Astrocyte of the cerebellum (primary cell): ENCODE measurements around the gene ZNF385C.

Experiments
- DNase-seq: peaks from one replicate; pipeline ENCODE4 v3.0.0-alpha.2; 2011; ENCODE audit warnings: low read depth
- H3K4me3 ChIP-seq: 2 replicates; pipeline ENCODE4 v1.5.1; 2011; ENCODE audit warnings: mild to moderate bottlenecking, low read depth, low read length, moderate library complexity
- CTCF ChIP-seq: IDR thresholded peaks from 2 replicates; pipeline ENCODE4 v1.5.1; 2012; ENCODE audit warnings: low read length, low read depth, moderate library complexity, mild to moderate bottlenecking; ENCODE audit errors: missing control alignments
- in situ Hi-C: cut with HindIII; loops from 2 replicates; pipeline ENCODE4 v1.10.0; 2017; ENCODE audit warnings: low sequenced_read_pairs

The ZNF385C gene

DNA sequence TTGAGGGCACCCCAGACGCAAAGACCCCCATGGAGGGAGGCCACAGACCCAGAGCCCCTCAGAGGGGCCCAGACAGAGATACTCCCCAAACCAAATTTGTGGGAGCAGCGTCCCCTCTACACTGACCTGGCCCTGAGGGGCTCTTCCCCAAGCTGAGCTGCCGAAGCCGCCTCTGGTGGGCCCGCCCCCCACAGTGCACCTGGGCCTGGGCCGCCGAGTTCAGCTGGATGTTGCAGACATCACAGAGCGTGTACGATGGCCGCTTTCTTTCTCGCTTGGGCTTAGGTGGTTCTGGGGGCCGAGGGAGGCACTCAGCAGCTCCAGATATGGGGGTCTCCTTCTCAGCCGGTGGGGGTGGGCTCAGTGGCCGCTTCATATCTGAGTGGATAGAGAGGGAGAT is 35.6 kb downstream of the ZNF385C start:
- in situ Hi-C loops, result no loop called here
- H3K4me3 ChIP-seq, result no peak overlapping the region
- TF ChIP-seq CTCF, result no peak
- no peak for DNase-seq

DNA sequence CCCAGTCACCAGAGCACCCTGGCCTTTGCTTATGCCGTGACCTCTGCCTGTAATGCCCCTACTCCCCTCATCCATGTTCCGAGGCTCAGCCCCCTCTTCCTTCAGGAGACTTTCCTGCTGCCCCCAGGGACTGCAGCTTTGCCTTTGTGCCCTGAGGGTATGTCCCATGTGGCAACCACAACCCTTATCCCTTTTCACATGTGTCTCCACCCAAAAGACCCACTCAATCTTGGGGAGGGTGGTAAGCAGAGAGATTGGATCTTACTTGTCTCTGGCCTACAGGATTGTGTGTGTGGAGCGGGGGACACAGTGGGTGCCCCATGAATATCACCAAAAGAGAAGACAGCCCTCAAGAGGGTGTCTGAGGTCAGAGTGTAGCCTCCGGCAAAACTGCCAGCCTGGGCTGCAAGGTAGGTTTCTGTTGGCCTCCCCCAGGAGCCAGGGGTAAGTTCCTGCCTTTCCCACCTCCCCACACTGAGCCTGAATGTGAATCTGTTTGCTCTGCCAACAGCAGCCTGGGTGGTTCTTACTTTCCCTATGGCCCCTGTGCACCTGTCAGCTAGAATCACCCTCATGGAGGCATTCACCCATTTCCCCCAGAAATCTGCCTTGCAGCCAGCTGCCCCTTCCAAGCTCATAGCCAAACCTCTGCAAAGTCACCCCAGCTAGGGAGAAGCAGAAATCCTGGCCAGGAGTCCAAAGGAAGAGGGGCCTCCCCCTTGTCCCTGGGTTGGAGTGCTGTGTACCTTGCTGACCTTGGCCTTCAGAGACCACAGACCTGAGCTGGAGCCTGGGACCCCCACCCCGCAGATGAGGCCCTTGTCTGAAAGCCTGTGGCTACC is 36.4 kb downstream of the ZNF385C start:
- no peak for DNase-seq
- in situ Hi-C loops, result no loop called here

GRCh38 chr17:42060231-42060630 is 38.0 kb downstream of the ZNF385C start:
- no peak for TF ChIP-seq CTCF
- in situ Hi-C loops, result no loop called here
- no peak for DNase-seq
- H3K4me3 ChIP-seq, result no peak overlapping the region

More for the DNA sequence above, 36.4 kb downstream of the ZNF385C start:
- no peak for TF ChIP-seq CTCF
- no peak overlapping the region for H3K4me3 ChIP-seq

DNA sequence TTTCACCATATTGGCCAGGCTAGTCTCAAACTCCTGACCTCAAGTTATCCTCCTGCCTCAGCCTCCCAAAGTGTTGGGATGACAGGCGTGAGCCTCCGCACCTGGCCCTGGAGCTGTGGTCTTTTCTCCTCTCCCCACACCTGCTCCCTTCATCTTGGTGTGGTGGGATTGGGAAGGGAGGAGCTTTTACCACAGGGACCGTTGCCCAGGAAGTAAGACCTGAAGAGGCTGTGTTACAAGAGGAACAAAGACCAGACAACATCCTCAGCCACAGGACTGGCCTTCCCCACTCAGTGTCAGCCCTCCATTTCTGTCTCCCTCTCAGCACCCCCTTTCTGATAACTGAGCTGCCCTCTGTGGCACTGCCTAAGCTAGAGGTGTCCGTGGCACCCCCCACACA is 38.5 kb downstream of the ZNF385C start:
- no peak overlapping the region for H3K4me3 ChIP-seq
- no peak for TF ChIP-seq CTCF
- DNase-seq, result no peak
- in situ Hi-C loops, result no loop called here

GRCh38 chr17:42058063-42058462 is 40.2 kb downstream of the ZNF385C start:
- in situ Hi-C loops, result no loop called here
- no peak for DNase-seq
- no peak for TF ChIP-seq CTCF
- no peak overlapping the region for H3K4me3 ChIP-seq

GRCh38 chr17:42056635-42057034 is 41.6 kb downstream of the ZNF385C start:
- no peak for TF ChIP-seq CTCF
- DNase-seq, result no peak
- H3K4me3 ChIP-seq, result no peak overlapping the region
- in situ Hi-C loops, result no loop called here

DNA sequence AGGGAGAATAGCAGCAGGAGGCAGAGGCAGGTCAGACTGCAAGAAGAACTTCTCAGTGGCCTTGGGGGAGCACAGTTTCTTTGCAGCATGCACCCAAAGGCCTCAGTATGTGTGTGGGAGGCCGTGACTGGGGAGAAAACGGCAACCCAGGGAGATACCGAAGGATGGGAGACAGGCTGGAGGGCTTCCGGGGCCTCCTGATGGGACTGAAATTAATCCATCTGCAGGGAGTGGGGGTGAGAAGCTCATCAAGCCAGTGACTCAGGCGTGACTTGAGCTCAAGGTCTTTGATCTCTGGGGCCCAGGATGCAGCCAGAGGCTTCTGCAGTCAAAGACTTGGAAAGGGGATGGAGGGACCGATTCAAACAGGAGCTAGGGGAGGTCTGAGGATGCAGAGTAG is 42.8 kb downstream of the ZNF385C start:
- in situ Hi-C loops, result no loop called here
- TF ChIP-seq CTCF, result no peak
- DNase-seq, result no peak
- no peak overlapping the region for H3K4me3 ChIP-seq
